Astrocyte (in vitro differentiated cells and primary cell): Measurements from ENCODE around the gene PRKAR2B.

Experiments used
- CTCF ChIP-seq: IDR thresholded peaks from 2 replicates; pipeline ENCODE4 v1.5.1; 2011; ENCODE audit warnings: low read depth, mild to moderate bottlenecking, inconsistent platforms, low read length, moderate library complexity; ENCODE audit not compliant: insufficient read depth
- EZH2 ChIP-seq: IDR thresholded peaks from 2 replicates; pipeline ENCODE4 v1.6.1; 2012; ENCODE audit warnings: mild to moderate bottlenecking, low read length, inconsistent platforms; ENCODE audit not compliant: insufficient read depth

GRCh38 chr7:107152011-107152410, 107.5 kb downstream of the PRKAR2B start:
- no peak for TF ChIP-seq CTCF
- TF ChIP-seq EZH2, result no peak
